Measurements from ENCODE around the gene LRRC14B.
"Not testable (repeated sequence)": the region's sequence is repeated elsewhere in the genome, so short reads cannot be mapped to it uniquely, and the experiment has no call there.

The LRRC14B gene

GRCh38 chr5:197031-197430 is 5.7 kb downstream of the LRRC14B start:
- DNase-seq (ENCODE audit: low spot score in 2 of 2); H3K4me1 Mint-ChIP-seq; ATAC-seq (ENCODE audit: low read depth); H3K4me3 Mint-ChIP-seq; H3K36me3 Mint-ChIP-seq; H3K27ac Mint-ChIP-seq; H3K9me3 Mint-ChIP-seq; H3K27me3 Mint-ChIP-seq: not testable (repeated sequence)

GRCh38 chr5:197892-198489 is 6.7 kb downstream of the LRRC14B start:
- no peak for ATAC-seq (ENCODE audit: low read depth)
- H3K27me3 Mint-ChIP-seq: no peaks in the 10 kb centered on the region
- no peaks in the 10 kb centered on the region for H3K9me3 Mint-ChIP-seq
- no peak overlapping the region for H3K4me3 Mint-ChIP-seq
- no peak for DNase-seq (ENCODE audit: low spot score in 2 of 2)
- H3K36me3 Mint-ChIP-seq: peaks cover 3% of the 10 kb centered on the region
- H3K27ac Mint-ChIP-seq: no peak overlapping the region
- peaks cover 12% of the 10 kb centered on the region for H3K4me1 Mint-ChIP-seq

DNA sequence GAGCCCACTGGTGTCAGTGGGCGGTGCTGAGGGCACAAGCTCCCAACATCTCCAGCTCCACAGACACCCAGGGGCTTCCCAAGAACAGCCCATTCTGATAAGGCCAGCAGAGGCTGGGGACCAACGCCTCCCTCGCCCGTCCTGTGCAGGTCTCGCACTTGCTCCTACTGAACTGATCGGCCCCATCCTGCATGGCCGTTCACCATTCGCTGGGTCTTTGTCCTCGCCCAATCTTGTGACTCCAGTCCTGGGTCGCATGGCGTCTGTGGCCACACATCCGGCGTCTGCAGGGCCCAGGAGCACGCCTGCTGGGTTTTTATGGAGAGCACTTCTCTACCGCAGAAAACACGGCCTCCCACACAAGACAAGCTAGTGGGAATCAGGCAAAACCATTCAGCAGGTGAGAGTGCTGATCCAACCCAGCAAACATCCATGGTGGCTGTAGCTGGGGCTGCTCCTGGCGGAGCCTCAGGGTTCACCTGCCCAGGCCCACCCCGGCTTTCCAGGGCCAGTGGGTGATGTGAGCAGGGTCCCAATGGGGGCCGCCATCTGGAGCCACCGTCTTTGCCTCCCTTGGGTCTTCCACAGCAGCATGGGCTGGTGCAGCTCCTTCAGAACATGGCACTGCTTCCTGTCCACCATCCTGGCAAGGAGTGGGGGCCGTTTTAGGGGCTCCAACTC is 7.4 kb downstream of the LRRC14B start:
- ATAC-seq (ENCODE audit: low read depth): no peak
- H3K27ac Mint-ChIP-seq: no peak overlapping the region
- DNase-seq (ENCODE audit: low spot score in 2 of 2): no peak
- peaks cover 12% of the 10 kb centered on the region for H3K4me1 Mint-ChIP-seq
- H3K4me3 Mint-ChIP-seq: no peak overlapping the region
- H3K9me3 Mint-ChIP-seq: no peaks in the 10 kb centered on the region
- peaks cover 3% of the 10 kb centered on the region for H3K36me3 Mint-ChIP-seq
- no peaks in the 10 kb centered on the region for H3K27me3 Mint-ChIP-seq

DNA sequence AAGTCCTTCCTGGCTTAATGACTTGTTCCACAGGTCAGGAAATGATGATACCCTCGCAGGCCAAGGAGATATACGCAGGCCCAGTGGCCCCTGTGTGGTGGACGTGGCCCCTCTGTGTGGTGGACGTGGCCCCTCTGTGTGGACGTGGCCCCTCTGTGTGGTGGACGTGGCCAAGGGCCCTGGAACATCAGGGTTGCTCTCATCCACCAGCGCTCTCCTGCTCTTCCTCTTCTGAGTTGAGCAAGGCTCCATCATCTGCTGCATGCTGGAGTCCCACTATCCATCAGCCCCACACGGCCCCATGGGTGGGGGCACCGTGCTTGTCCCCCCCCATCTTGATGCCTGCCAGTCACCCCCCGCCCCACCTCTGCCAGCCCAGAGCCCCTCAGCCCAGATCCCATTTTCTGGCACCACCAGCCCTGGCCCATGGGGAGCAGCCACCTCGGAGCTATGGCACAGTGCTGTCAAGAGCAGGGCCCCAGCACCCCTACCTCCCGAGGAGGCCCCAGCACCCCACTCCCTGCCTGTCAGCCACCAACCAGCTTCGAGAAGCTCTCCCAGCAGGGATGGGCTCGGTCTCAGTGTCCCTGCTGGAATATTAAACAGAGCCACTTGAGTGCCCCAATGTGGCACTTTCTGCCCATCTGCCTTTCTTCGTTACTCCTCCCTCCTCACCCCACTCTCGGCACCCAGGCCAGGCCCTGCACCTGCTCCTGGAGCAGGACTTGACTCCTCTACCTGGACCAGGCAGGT is 8.1 kb downstream of the LRRC14B start:
- ATAC-seq (ENCODE audit: low read depth): no peak
- no peak overlapping the region for H3K4me3 Mint-ChIP-seq

DNA sequence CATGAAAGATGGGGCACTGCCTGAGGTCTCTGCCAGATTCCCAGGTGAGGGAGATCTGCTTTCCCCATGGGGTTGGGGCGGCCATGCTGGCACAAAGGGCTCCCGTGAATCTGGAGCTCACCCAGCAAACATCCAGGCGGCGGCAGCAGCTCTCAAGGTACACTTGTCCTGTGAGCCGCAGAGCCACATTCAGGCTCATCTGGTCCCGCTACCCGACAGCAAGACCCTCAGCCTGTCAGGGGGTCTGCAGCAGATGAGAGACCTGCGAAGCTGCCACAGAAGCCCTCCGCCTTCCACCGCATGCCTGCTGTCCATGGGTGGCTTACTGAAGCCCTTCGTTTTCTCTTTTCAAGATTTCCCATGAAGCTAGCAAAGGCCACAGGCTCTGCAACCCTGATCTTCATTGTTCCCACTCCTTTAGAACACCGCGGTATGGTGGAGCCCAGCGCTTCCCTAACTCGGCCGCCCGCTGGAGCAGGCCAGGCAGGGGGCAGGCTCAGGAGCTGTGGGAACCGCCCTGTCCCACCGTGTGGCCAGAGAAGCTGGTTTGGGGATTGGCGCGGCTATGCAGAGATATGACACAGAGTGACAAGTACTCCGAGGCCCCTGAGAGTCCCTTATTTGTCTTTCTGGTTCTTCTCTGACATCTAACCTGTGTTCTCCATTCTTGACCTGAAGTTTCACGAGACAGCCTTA is 8.8 kb downstream of the LRRC14B start:
- no peak overlapping the region for H3K4me3 Mint-ChIP-seq
- H3K36me3 Mint-ChIP-seq: peaks cover 11% of the 10 kb centered on the region
- H3K27ac Mint-ChIP-seq: no peak overlapping the region
- H3K4me1 Mint-ChIP-seq: peaks cover 15% of the 10 kb centered on the region
- no peaks in the 10 kb centered on the region for H3K27me3 Mint-ChIP-seq
- DNase-seq (ENCODE audit: low spot score in 2 of 2) (no peak), ATAC-seq (ENCODE audit: low read depth) (no peak)
- no peaks in the 10 kb centered on the region for H3K9me3 Mint-ChIP-seq

More for the DNA sequence above, 8.1 kb downstream of the LRRC14B start:
- Mint-ChIP-seq H3K4me1 (peaks cover 12% of the 10 kb centered on the region), H3K27me3 (no peaks in the 10 kb centered on the region), H3K27ac (no peak overlapping the region), H3K36me3 (peaks cover 3% of the 10 kb centered on the region), H3K9me3 (no peaks in the 10 kb centered on the region)
- no peak for DNase-seq (ENCODE audit: low spot score in 2 of 2)

- Mint-ChIP-seq H3K4me1 (peaks cover 15% of the 10 kb centered on the region), H3K9me3 (no peaks in the 10 kb centered on the region), H3K27ac (no peak overlapping the region), H3K36me3 (peaks cover 18% of the 10 kb centered on the region), H3K27me3 (no peaks in the 10 kb centered on the region), H3K4me3 (no peak overlapping the region)
- DNase-seq (ENCODE audit: low spot score in 2 of 2) (no peak), ATAC-seq (ENCODE audit: low read depth) (no peak)
Observed at GRCh38 chr5:200985-201384, 9.7 kb downstream of the LRRC14B start.

GRCh38 chr5:201672-202071 is 10.4 kb downstream of the LRRC14B start:
- H3K27me3 Mint-ChIP-seq: no peaks in the 10 kb centered on the region
- H3K4me3 Mint-ChIP-seq: no peak overlapping the region
- H3K36me3 Mint-ChIP-seq: peaks cover 18% of the 10 kb centered on the region
- ATAC-seq (ENCODE audit: low read depth): no peak
- no peaks in the 10 kb centered on the region for H3K9me3 Mint-ChIP-seq
- H3K4me1 Mint-ChIP-seq: peaks cover 15% of the 10 kb centered on the region
- no peak overlapping the region for H3K27ac Mint-ChIP-seq
- DNase-seq (ENCODE audit: low spot score in 2 of 2): no peak

- no peak overlapping the region for H3K27ac Mint-ChIP-seq
- DNase-seq (ENCODE audit: low spot score in 2 of 2): no peak
- peaks cover 21% of the 10 kb centered on the region for H3K4me1 Mint-ChIP-seq
- ATAC-seq (ENCODE audit: low read depth): no peak
- H3K36me3 Mint-ChIP-seq: peaks cover 28% of the 10 kb centered on the region
- H3K27me3 Mint-ChIP-seq: no peaks in the 10 kb centered on the region
- H3K9me3 Mint-ChIP-seq: no peaks in the 10 kb centered on the region
- H3K4me3 Mint-ChIP-seq: no peak overlapping the region
Observed at GRCh38 chr5:203246-203930, 12.1 kb downstream of the LRRC14B start.

GRCh38 chr5:204001-204400 is 12.7 kb downstream of the LRRC14B start:
- ATAC-seq (ENCODE audit: low read depth): no peak

DNA sequence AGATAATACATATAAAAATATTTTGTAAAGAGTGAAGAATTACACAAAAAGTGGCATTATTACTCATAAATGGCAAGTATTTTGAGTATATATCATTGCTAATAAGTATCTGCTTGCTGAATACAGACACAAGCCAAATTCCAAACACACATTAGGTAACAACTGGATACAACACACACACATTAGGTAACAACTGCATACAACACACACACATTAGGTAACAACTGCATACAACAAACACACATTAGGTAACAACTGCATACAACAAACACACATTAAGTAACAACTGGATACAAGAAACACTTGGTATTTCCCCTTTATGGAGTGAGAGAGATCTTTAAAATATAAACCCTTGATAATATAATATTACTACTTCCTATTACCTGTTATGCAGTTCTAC is 13.2 kb downstream of the LRRC14B start:
- DNase-seq (ENCODE audit: low spot score in 2 of 2): no peak
- Mint-ChIP-seq H3K4me1 (peaks cover 24% of the 10 kb centered on the region), H3K27ac (no peak overlapping the region), H3K36me3 (peaks cover 28% of the 10 kb centered on the region), H3K9me3 (no peaks in the 10 kb centered on the region), H3K27me3 (no peaks in the 10 kb centered on the region), H3K4me3 (no peak overlapping the region)
- ATAC-seq (ENCODE audit: low read depth): no peak

More at GRCh38 chr5:204001-204400, 12.7 kb downstream of the LRRC14B start:
- Mint-ChIP-seq H3K27ac (no peak overlapping the region), H3K4me3 (no peak overlapping the region), H3K36me3 (peaks cover 28% of the 10 kb centered on the region), H3K4me1 (peaks cover 24% of the 10 kb centered on the region), H3K27me3 (no peaks in the 10 kb centered on the region), H3K9me3 (no peaks in the 10 kb centered on the region)
- no peak for DNase-seq (ENCODE audit: low spot score in 2 of 2)

- no peak for DNase-seq (ENCODE audit: low spot score in 2 of 2)
- peaks cover 29% of the 10 kb centered on the region for H3K4me1 Mint-ChIP-seq
- H3K36me3 Mint-ChIP-seq: peaks cover 31% of the 10 kb centered on the region
- no peaks in the 10 kb centered on the region for H3K27me3 Mint-ChIP-seq
- no peak overlapping the region for H3K27ac Mint-ChIP-seq
- H3K9me3 Mint-ChIP-seq: no peaks in the 10 kb centered on the region
- ATAC-seq (ENCODE audit: low read depth): no peak
- H3K4me3 Mint-ChIP-seq: no peak overlapping the region
Observed at GRCh38 chr5:204966-205670, 13.8 kb downstream of the LRRC14B start.

DNA sequence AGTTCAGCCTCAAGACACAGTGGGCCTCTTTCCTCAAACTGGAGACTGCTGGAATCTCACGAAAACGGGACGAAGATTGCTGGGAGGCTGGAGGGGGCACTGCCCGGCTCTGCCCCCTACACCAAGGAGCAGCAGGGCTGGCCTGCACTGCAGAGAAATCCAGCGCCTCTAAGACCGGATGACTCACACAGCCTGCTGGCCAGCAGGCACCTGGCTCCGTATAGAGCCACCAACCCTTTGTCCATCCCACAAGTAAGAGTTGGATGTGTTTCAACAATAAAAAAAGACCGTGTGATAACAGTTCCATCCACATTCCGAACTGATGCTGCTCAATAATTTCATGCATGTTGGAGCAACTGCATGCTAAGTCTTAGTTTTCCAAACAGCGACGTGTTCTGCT is 15.1 kb downstream of the LRRC14B start:
- no peak overlapping the region for H3K4me3 Mint-ChIP-seq
- H3K4me1 Mint-ChIP-seq: peaks cover 28% of the 10 kb centered on the region
- DNase-seq (ENCODE audit: low spot score in 2 of 2) (no peak), ATAC-seq (ENCODE audit: low read depth) (no peak)
- no peak overlapping the region for H3K27ac Mint-ChIP-seq
- H3K36me3 Mint-ChIP-seq: peaks cover 31% of the 10 kb centered on the region
- H3K9me3 Mint-ChIP-seq: no peaks in the 10 kb centered on the region
- no peaks in the 10 kb centered on the region for H3K27me3 Mint-ChIP-seq

DNA sequence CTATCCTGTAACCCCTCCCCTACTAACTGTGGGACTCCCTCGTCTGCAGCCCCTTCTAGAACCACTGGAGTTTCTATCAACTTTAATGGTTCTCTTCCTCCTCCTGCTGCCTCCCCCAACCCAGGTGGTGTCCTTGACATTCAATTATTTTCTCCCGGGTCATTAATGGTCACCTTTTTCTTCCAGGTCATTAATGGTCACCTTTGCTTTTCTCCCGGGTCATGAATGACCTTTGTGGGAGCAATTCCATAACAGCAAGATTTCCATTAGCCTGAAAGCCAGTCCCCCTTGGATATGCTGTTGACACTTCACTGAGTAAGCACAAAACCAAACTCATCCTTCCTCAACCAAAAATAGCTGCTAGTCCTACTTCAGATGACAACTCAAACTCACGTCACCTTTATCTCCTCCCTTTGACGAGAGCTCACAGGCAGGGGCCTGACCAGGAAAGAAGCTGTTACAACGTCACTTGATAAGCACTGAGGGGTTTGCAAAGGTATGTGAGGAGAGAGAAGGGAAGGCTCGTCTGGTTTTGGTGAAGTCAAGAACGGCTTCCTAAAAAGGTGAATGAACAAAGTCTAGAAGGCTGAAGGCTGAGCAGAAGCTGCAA is 15.7 kb downstream of the LRRC14B start:
- H3K36me3 Mint-ChIP-seq: peaks cover 31% of the 10 kb centered on the region
- DNase-seq (ENCODE audit: low spot score in 2 of 2) (no peak), ATAC-seq (ENCODE audit: low read depth) (no peak)
- H3K27ac Mint-ChIP-seq: no peak overlapping the region
- no peak overlapping the region for H3K4me3 Mint-ChIP-seq
- H3K4me1 Mint-ChIP-seq: peaks cover 25% of the 10 kb centered on the region
- no peaks in the 10 kb centered on the region for H3K9me3 Mint-ChIP-seq
- H3K27me3 Mint-ChIP-seq: no peaks in the 10 kb centered on the region

Measured in memory B cell (primary cell).